ENCODE data around the gene POLR1B. TPM values are rescaled to one million over a fixed set of nuclear protein-coding genes. Genes with fewer than 3 reads are reported as not detected.
"Not testable (repeated sequence)": the region's sequence is repeated elsewhere in the genome, so short reads cannot be mapped to it uniquely, and the experiment has no call there.

The POLR1B gene
- total RNA-seq, 1 experiment from 2014 or later = 27.7 TPM

DNA sequence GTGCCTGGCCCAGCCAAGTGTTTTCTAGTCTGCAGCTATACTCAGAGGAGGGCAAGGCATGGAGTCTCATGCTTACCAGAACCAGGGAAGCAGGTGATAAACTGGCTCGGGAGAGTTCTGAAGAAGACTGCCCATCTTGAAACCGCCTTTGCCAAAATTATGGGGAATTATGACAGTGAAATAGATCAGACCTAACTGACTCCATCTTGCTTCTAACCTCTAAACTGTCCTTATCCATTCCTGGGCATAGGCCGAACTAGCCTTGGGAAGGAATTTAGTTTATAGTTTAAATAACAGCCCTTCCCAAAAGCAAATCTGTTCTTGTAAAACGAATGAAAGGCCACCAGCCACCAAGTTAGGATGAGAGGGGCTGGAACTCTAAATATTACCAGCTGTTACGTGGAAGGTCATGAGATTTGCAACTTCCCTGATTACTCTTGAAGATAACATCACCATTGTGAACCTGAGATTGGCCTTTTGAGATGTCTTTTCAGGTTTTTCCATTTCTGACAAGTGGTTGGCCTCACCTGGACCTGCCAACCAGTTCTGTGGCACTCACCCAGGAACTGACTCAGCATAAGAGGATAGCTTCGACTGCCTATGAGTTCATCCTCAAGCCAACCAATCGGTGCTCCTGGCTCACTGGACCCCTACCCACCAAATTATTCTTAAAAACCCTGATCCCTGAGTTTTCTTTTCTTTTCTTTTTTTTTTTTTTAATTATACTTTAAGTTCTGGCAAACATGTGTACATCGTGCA is 65.6 kb downstream of the POLR1B start:
- Histone ChIP-seq H3K27ac (0 out of 2 replicates have a peak overlapping the region, but pooled peaks have one; percentile 19), H3K9me2 (ENCODE audit: insufficient read depth) (no peaks in the 10 kb centered on the region), H3K79me2 (ENCODE audit: low read depth) (no peaks in the 10 kb centered on the region), H3K9me3 (ENCODE audit: insufficient read depth, low read depth) (no peaks in the 10 kb centered on the region), H3K27me3 (ENCODE audit: insufficient read depth, low read depth) (no peaks in the 10 kb centered on the region), H4K20me1 (ENCODE audit: insufficient read depth) (no peaks in the 10 kb centered on the region), H3K4me1 (replicated peaks; ENCODE audit: insufficient read depth) (peaks cover 7% of the 10 kb centered on the region), H3K4me3 (no peak overlapping the region), H3K36me3 (ENCODE audit: low read depth) (no peaks in the 10 kb centered on the region), H3F3A (ENCODE audit: insufficient read depth, low read depth) (peaks cover 8% of the 10 kb centered on the region; the same call in 1 of the 2 replicates), H2AFZ (no peak overlapping the region), H3K4me2 (peak overlapping the region; percentile 20; the same call in 1 of the 2 replicates)
- ChIA-PET POLR2A (ENCODE audit: unreplicated experiment) (no interaction called here), CTCF (no interaction called here)
- no TSS peak for BruUV-seq (replicated peaks)
- DNase-seq = no peak
- TF ChIP-seq EZH2 (IDR thresholded peaks at IDR 0.05; ENCODE audit: low read depth) = no peak
- TF ChIP-seq, protein P1, sequence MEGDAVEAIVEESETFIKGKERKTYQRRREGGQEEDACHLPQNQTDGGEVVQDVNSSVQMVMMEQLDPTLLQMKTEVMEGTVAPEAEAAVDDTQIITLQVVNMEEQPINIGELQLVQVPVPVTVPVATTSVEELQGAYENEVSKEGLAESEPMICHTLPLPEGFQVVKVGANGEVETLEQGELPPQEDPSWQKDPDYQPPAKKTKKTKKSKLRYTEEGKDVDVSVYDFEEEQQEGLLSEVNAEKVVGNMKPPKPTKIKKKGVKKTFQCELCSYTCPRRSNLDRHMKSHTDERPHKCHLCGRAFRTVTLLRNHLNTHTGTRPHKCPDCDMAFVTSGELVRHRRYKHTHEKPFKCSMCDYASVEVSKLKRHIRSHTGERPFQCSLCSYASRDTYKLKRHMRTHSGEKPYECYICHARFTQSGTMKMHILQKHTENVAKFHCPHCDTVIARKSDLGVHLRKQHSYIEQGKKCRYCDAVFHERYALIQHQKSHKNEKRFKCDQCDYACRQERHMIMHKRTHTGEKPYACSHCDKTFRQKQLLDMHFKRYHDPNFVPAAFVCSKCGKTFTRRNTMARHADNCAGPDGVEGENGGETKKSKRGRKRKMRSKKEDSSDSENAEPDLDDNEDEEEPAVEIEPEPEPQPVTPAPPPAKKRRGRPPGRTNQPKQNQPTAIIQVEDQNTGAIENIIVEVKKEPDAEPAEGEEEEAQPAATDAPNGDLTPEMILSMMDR (conservative IDR thresholded peaks at IDR 0.05) = no peak
- intact Hi-C loops (cut with micrococcal nuclease; ENCODE audit: unreplicated experiment) = no loop called here

- POLR2A ChIA-PET (ENCODE audit: unreplicated experiment); DNase-seq: not testable (repeated sequence)
Measured at GRCh38 chr2:112609320-112609719, 67.1 kb downstream of the POLR1B start.

GRCh38 chr2:112612283-112612682 is 70.0 kb downstream of the POLR1B start:
- H3K79me2 ChIP-seq (ENCODE audit: low read depth); H2AFZ ChIP-seq; H3K4me3 ChIP-seq; BruUV-seq (replicated peaks); H3K4me2 ChIP-seq; CTCF ChIA-PET; H3K27ac ChIP-seq; H4K20me1 ChIP-seq (ENCODE audit: insufficient read depth); DNase-seq; POLR2A ChIA-PET (ENCODE audit: unreplicated experiment); H3K36me3 ChIP-seq (ENCODE audit: low read depth); H3K9me2 ChIP-seq (ENCODE audit: insufficient read depth); H3K9me3 ChIP-seq (ENCODE audit: insufficient read depth, low read depth); intact Hi-C loops (cut with micrococcal nuclease; ENCODE audit: unreplicated experiment); H3K27me3 ChIP-seq (ENCODE audit: insufficient read depth, low read depth): not testable (repeated sequence)
- Histone ChIP-seq H3K4me1 (replicated peaks; ENCODE audit: insufficient read depth) (peaks cover 17% of the 10 kb centered on the region), H3F3A (ENCODE audit: insufficient read depth, low read depth) (peaks cover 16% of the 10 kb centered on the region; the same call in 1 of the 2 replicates)

More at GRCh38 chr2:112609320-112609719, 67.1 kb downstream of the POLR1B start:
- H2AFZ ChIP-seq; H3K27me3 ChIP-seq (ENCODE audit: insufficient read depth, low read depth); intact Hi-C loops (cut with micrococcal nuclease; ENCODE audit: unreplicated experiment); H3K9me2 ChIP-seq (ENCODE audit: insufficient read depth); H3F3A ChIP-seq (ENCODE audit: insufficient read depth, low read depth); H3K9me3 ChIP-seq (ENCODE audit: insufficient read depth, low read depth); H3K4me3 ChIP-seq; CTCF ChIA-PET; H3K36me3 ChIP-seq (ENCODE audit: low read depth); H3K79me2 ChIP-seq (ENCODE audit: low read depth); H3K27ac ChIP-seq; H4K20me1 ChIP-seq (ENCODE audit: insufficient read depth); H3K4me1 ChIP-seq (replicated peaks; ENCODE audit: insufficient read depth); BruUV-seq (replicated peaks); H3K4me2 ChIP-seq: not testable (repeated sequence)

GRCh38 chr2:112614201-112614840 is 72.1 kb downstream of the POLR1B start:
- H3K4me2 ChIP-seq = no peak overlapping the region
- H3F3A ChIP-seq (ENCODE audit: insufficient read depth, low read depth) = peaks cover 12% of the 10 kb centered on the region; the same call in 1 of the 2 replicates
- H2AFZ ChIP-seq = no peak overlapping the region
- ChIA-PET CTCF (no interaction called here), POLR2A (ENCODE audit: unreplicated experiment) (no interaction called here)
- H3K36me3 ChIP-seq (ENCODE audit: low read depth) = no peaks in the 10 kb centered on the region
- no peak overlapping the region for H3K27ac ChIP-seq
- no peaks in the 10 kb centered on the region for H3K9me3 ChIP-seq (ENCODE audit: insufficient read depth, low read depth)
- H3K9me2 ChIP-seq (ENCODE audit: insufficient read depth) = no peaks in the 10 kb centered on the region
- DNase-seq = no peak
- intact Hi-C loops (cut with micrococcal nuclease; ENCODE audit: unreplicated experiment) = no loop called here
- no peaks in the 10 kb centered on the region for H4K20me1 ChIP-seq (ENCODE audit: insufficient read depth)
- no peaks in the 10 kb centered on the region for H3K27me3 ChIP-seq (ENCODE audit: insufficient read depth, low read depth)
- TF ChIP-seq EZH2 (IDR thresholded peaks at IDR 0.05; ENCODE audit: low read depth) = no peak
- TF ChIP-seq, protein P1 (conservative IDR thresholded peaks at IDR 0.05) = no peak
- BruUV-seq (replicated peaks) = no TSS peak
- H3K4me1 ChIP-seq (replicated peaks; ENCODE audit: insufficient read depth) = peaks cover 13% of the 10 kb centered on the region
- H3K79me2 ChIP-seq (ENCODE audit: low read depth) = no peaks in the 10 kb centered on the region
- no peak overlapping the region for H3K4me3 ChIP-seq

All from PC-9 (cell line).